ENCODE data around the gene SLC22A3.

SLC22A3 gene

GRCh38 chr6:160455541-160456213, 107.5 kb downstream of the SLC22A3 start:
- TF ChIP-seq CTCF (conservative IDR thresholded peaks at IDR 0.05; ENCODE audit: low read depth, low read length), result peak; percentile 94
- no peak overlapping the region for H3K4me3 ChIP-seq (ENCODE audit: low read length)
- no peak for DNase-seq (ENCODE audit: low read depth)

- no peak for TF ChIP-seq CTCF (conservative IDR thresholded peaks at IDR 0.05; ENCODE audit: low read depth, low read length)
Observed at GRCh38 chr6:160456214-160456546, 108.0 kb downstream of the SLC22A3 start.

GRCh38 chr6:160457823-160458222, 109.6 kb downstream of the SLC22A3 start:
- no peak overlapping the region for H3K4me3 ChIP-seq (ENCODE audit: low read length)
- TF ChIP-seq CTCF (conservative IDR thresholded peaks at IDR 0.05; ENCODE audit: low read depth, low read length), result no peak
- no peak for DNase-seq (ENCODE audit: low read depth)

More at GRCh38 chr6:160456214-160456546, 108.0 kb downstream of the SLC22A3 start:
- no peak for DNase-seq (ENCODE audit: low read depth)
- H3K4me3 ChIP-seq (ENCODE audit: low read length), result no peak overlapping the region

- no peak overlapping the region for H3K4me3 ChIP-seq (ENCODE audit: low read length)
- no peak for TF ChIP-seq CTCF (conservative IDR thresholded peaks at IDR 0.05; ENCODE audit: low read depth, low read length)
- DNase-seq (ENCODE audit: low read depth), result no peak
Observed at GRCh38 chr6:160461641-160462040, 113.5 kb downstream of the SLC22A3 start.

- no peak overlapping the region for H3K4me3 ChIP-seq (ENCODE audit: low read length)
- no peak for TF ChIP-seq CTCF (conservative IDR thresholded peaks at IDR 0.05; ENCODE audit: low read depth, low read length)
- no peak for DNase-seq (ENCODE audit: low read depth)
Observed at GRCh38 chr6:160462116-160462515, 113.9 kb downstream of the SLC22A3 start.

GRCh38 chr6:160462551-160463109, 114.5 kb downstream of the SLC22A3 start:
- no peak overlapping the region for H3K4me3 ChIP-seq (ENCODE audit: low read length)
- no peak for TF ChIP-seq CTCF (conservative IDR thresholded peaks at IDR 0.05; ENCODE audit: low read depth, low read length)
- peak; percentile 35 for DNase-seq (ENCODE audit: low read depth)

- TF ChIP-seq CTCF (conservative IDR thresholded peaks at IDR 0.05; ENCODE audit: low read depth, low read length), result no peak
- no peak overlapping the region for H3K4me3 ChIP-seq (ENCODE audit: low read length)
- no peak for DNase-seq (ENCODE audit: low read depth)
Observed at GRCh38 chr6:160464744-160465143, 116.6 kb downstream of the SLC22A3 start.

All from retinal pigment epithelial cell (primary cell).